Measurements from ENCODE around the gene TLK1.
"Not testable (repeated sequence)": the region's sequence is repeated elsewhere in the genome, so short reads cannot be mapped to it uniquely, and the experiment has no call there.

Gene TLK1

DNA sequence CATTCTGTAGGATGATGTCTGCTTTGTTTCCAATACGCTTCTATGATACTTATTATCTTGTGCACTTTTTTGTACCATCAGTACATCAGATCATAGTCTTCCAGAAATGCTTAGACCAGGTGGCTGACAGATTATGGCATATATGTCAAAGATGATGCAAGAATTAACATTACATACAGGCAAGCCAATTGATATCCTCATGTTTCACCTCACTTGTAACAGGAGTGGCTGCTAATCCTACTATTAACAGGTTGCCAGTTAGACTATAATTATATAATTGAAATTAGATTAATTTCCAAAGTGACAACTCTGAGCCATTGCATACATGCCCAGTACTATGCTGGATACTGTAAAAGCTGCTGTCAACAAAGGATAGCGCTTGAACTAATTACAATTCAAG lies 77.2 kb downstream of the TLK1 start:
- TF ChIP-seq SNAI2 (CRISPR knock-in tag; IDR thresholded peaks at IDR 0.05): no peak
- no peak for TF ChIP-seq ZC3H10 (CRISPR knock-in tag; IDR thresholded peaks at IDR 0.05)
- TF ChIP-seq ISL1 (CRISPR knock-in tag; IDR thresholded peaks at IDR 0.05): 0 out of 2 replicates have a peak, but pooled peaks have one; percentile 16
- ATAC-seq: no peak

DNA sequence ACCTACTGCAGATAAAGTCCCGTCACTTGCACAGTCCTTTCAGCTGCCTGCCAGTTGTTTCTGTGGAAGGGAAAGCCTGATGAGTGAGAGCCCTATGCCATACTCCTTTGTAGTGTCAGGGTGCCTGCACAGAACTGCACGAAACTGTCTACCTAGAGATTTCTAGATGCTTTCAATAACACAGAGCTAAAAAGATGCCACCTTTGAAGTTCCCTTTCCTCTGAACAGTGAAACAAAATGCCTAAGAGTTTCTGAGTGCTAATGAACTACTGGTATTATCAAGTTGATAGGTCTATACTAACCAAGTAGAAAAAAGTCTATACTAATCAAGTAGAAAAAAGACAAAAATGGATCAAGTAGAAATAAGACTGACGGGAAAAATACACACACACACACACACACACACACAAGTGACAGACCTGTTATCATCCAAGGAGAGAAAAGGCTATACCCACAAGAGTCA lies 79.0 kb downstream of the TLK1 start:
- ATAC-seq: no peak
- TF ChIP-seq, protein P1, sequence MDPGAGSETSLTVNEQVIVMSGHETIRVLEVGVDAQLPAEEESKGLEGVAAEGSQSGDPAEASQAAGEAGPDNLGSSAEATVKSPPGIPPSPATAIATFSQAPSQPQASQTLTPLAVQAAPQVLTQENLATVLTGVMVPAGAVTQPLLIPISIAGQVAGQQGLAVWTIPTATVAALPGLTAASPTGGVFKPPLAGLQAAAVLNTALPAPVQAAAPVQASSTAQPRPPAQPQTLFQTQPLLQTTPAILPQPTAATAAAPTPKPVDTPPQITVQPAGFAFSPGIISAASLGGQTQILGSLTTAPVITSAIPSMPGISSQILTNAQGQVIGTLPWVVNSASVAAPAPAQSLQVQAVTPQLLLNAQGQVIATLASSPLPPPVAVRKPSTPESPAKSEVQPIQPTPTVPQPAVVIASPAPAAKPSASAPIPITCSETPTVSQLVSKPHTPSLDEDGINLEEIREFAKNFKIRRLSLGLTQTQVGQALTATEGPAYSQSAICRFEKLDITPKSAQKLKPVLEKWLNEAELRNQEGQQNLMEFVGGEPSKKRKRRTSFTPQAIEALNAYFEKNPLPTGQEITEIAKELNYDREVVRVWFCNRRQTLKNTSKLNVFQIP (CRISPR knock-in tag; IDR thresholded peaks at IDR 0.05; ENCODE audit: borderline replicate concordance, low read depth): no peak
- TF ChIP-seq SNAI2 (CRISPR knock-in tag; IDR thresholded peaks at IDR 0.05) (no peak), ZC3H10 (CRISPR knock-in tag; IDR thresholded peaks at IDR 0.05) (no peak), GLIS3 (CRISPR knock-in tag; IDR thresholded peaks at IDR 0.05) (no peak), PPARA (CRISPR knock-in tag; IDR thresholded peaks at IDR 0.05; ENCODE audit: borderline replicate concordance) (no peak), BACH2 (CRISPR knock-in tag; IDR thresholded peaks at IDR 0.05; ENCODE audit: borderline replicate concordance) (no peak), ZFP3 (CRISPR knock-in tag; IDR thresholded peaks at IDR 0.05) (no peak), OSR1 (CRISPR knock-in tag; IDR thresholded peaks at IDR 0.05) (no peak), ISL1 (CRISPR knock-in tag; IDR thresholded peaks at IDR 0.05) (no peak), ARNTL (CRISPR knock-in tag; IDR thresholded peaks at IDR 0.05; ENCODE audit: borderline replicate concordance, low read depth) (no peak), ZNF70 (CRISPR knock-in tag; IDR thresholded peaks at IDR 0.05) (no peak), ESRRG (CRISPR knock-in tag; IDR thresholded peaks at IDR 0.05) (no peak), RARB (CRISPR knock-in tag; IDR thresholded peaks at IDR 0.05) (no peak)
- TF ChIP-seq, protein P2, sequence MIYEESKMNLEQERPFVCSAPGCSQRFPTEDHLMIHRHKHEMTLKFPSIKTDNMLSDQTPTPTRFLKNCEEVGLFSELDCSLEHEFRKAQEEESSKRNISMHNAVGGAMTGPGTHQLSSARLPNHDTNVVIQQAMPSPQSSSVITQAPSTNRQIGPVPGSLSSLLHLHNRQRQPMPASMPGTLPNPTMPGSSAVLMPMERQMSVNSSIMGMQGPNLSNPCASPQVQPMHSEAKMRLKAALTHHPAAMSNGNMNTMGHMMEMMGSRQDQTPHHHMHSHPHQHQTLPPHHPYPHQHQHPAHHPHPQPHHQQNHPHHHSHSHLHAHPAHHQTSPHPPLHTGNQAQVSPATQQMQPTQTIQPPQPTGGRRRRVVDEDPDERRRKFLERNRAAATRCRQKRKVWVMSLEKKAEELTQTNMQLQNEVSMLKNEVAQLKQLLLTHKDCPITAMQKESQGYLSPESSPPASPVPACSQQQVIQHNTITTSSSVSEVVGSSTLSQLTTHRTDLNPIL (CRISPR knock-in tag; IDR thresholded peaks at IDR 0.05; ENCODE audit: low read depth): no peak
- TF ChIP-seq, protein P3, sequence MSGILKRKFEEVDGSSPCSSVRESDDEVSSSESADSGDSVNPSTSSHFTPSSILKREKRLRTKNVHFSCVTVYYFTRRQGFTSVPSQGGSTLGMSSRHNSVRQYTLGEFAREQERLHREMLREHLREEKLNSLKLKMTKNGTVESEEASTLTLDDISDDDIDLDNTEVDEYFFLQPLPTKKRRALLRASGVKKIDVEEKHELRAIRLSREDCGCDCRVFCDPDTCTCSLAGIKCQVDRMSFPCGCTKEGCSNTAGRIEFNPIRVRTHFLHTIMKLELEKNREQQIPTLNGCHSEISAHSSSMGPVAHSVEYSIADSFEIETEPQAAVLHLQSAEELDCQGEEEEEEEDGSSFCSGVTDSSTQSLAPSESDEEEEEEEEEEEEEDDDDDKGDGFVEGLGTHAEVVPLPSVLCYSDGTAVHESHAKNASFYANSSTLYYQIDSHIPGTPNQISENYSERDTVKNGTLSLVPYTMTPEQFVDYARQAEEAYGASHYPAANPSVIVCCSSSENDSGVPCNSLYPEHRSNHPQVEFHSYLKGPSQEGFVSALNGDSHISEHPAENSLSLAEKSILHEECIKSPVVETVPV (CRISPR knock-in tag; IDR thresholded peaks at IDR 0.05): no peak
- TF ChIP-seq, protein P4, sequence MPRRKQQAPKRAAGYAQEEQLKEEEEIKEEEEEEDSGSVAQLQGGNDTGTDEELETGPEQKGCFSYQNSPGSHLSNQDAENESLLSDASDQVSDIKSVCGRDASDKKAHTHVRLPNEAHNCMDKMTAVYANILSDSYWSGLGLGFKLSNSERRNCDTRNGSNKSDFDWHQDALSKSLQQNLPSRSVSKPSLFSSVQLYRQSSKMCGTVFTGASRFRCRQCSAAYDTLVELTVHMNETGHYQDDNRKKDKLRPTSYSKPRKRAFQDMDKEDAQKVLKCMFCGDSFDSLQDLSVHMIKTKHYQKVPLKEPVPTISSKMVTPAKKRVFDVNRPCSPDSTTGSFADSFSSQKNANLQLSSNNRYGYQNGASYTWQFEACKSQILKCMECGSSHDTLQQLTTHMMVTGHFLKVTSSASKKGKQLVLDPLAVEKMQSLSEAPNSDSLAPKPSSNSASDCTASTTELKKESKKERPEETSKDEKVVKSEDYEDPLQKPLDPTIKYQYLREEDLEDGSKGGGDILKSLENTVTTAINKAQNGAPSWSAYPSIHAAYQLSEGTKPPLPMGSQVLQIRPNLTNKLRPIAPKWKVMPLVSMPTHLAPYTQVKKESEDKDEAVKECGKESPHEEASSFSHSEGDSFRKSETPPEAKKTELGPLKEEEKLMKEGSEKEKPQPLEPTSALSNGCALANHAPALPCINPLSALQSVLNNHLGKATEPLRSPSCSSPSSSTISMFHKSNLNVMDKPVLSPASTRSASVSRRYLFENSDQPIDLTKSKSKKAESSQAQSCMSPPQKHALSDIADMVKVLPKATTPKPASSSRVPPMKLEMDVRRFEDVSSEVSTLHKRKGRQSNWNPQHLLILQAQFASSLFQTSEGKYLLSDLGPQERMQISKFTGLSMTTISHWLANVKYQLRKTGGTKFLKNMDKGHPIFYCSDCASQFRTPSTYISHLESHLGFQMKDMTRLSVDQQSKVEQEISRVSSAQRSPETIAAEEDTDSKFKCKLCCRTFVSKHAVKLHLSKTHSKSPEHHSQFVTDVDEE (CRISPR knock-in tag; IDR thresholded peaks at IDR 0.05): no peak

DNA sequence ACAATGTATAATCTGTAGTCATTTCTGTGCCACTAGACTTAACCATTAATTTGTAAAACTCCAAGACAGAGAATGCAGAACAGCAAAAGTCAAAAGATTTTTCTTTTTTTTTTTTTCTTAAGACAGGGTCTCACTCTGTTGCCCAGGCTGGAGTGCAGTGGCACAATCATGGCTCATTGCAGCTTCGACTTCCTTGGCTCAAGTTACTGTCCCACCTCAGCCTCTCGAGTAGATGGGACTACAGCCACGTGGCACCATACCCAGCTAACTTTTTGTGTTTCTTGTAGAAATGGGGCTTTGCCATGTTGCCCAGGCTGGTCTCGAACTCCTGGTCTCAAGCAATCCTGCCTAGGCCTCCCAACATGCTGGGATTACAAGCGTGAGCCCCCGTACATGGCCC lies 80.1 kb downstream of the TLK1 start:
- no peak for TF ChIP-seq ZFP30 (CRISPR knock-in tag; IDR thresholded peaks at IDR 0.05)
- TF ChIP-seq, protein P2 (CRISPR knock-in tag; IDR thresholded peaks at IDR 0.05; ENCODE audit: low read depth): no peak
- TF ChIP-seq ZFP3 (CRISPR knock-in tag; IDR thresholded peaks at IDR 0.05): no peak
- TF ChIP-seq ESRRG (CRISPR knock-in tag; IDR thresholded peaks at IDR 0.05): no peak
- ATAC-seq: no peak

DNA sequence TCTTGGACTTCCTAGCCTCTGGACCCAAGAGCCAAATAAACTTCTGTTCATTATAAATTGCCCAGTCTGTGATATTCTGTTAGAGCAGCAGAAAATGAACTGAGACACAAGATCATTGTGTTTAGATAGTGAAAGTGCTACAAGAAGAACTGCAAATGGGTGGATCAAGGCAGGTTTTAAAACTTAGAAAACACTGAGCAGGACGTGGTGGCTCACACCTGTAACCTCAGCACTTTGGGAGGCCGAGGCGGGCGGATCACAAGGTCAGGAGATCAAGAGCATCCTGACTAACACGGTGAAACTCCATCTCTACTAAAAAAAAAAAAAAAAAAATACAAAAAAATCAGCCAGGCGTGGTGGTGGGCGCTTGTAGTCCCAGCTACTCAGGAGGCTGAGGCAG lies 84.3 kb downstream of the TLK1 start:
- not testable (repeated sequence) for ATAC-seq

DNA sequence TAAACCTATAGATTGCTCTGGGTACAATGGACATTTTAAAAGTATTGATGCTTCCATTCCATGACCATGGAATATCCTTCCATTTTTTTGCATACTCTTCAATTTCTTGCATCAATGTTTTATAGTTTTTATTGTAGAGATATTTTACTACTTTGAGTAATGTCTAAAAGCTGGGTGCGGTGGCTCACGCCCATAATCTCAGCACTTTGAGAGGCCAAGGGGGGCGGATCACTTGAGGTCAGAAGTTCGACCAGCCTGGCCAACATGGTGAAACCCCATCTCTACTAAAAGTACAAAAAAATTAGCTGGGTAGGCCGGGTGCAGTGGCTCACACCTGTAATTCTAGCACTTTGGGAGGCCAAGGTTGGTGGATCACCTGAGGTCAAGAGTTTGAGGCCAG lies 88.5 kb downstream of the TLK1 start:
- no peak for ATAC-seq
- TF ChIP-seq TOX (CRISPR knock-in tag; IDR thresholded peaks at IDR 0.05; ENCODE audit: borderline replicate concordance) (no peak), PPARA (CRISPR knock-in tag; IDR thresholded peaks at IDR 0.05; ENCODE audit: borderline replicate concordance) (no peak), ZFP30 (CRISPR knock-in tag; IDR thresholded peaks at IDR 0.05) (no peak), ZNF8 (CRISPR knock-in tag; IDR thresholded peaks at IDR 0.05) (no peak)
